GM12864 (cell line): ENCODE data around the gene MED26.
A peak's percentile ranks its signal among the peaks of the same experiment; 100 is the strongest.
"Not testable (repeated sequence)": the region's sequence is repeated elsewhere in the genome, so short reads cannot be mapped to it uniquely, and the experiment has no call there.

Source experiments
- DNase-seq: peaks from one replicate; pipeline ENCODE4 v3.0.0-alpha.2; 2011; ENCODE audit warnings: low read depth
- H3K4me3 ChIP-seq: 2 replicates; pipeline ENCODE4 v1.5.1; 2011; ENCODE audit warnings: mild to moderate bottlenecking, low read depth, low read length, control low read depth
- CTCF ChIP-seq: IDR thresholded peaks from 2 replicates; pipeline ENCODE4 v1.5.1; 2011; ENCODE audit warnings: low read depth, mild to moderate bottlenecking, moderate library complexity, low read length, control low read depth, inconsistent platforms; ENCODE audit errors: missing control alignments

Gene MED26

DNA sequence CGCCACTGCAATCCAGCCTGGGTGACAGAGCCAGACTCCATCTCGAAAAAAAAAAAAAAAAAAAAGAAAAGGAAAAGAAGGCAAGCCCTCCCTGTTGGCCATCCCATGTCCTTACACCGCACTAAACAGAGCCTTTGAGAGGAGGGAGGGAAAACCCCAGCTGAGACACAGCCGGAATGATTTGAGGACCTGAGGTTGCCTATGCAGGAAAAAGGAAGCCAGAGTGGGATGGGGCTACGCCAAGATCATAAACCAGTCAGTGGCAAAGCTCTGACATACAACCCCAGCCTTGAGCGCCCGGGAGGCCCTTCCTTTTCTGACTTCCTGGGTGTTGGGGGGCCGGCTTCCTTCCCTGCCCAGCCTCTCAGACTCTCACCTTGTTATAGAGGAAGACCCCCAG, 73.2 kb downstream of the MED26 start:
- H3K4me3 ChIP-seq: no peak overlapping the region
- DNase-seq: no peak
- no peak for TF ChIP-seq CTCF

GRCh38 chr19:16551902-16552301, 76.1 kb downstream of the MED26 start:
- not testable (repeated sequence) for DNase-seq, H3K4me3 ChIP-seq

DNA sequence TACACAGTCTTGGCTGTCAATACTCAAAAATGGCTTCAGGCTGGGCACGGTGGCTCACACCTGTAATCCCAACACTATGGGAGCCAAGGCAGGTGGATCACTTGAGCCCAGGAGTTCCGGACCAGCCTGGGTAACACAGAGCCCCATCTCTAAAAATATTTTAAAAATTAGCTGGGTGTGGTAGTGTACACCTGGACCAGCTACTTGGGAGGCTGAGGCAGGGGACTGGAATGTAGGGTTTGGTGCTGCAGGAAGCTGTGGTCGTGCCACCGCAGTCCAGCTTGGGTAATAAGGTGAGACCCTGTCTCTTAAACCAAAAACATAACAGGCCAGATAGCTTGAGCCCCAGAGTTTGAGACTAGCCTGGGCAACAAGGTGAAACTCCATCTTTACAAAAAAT, 79.0 kb downstream of the MED26 start:
- no peak overlapping the region for H3K4me3 ChIP-seq
- no peak for TF ChIP-seq CTCF
- no peak for DNase-seq

DNA sequence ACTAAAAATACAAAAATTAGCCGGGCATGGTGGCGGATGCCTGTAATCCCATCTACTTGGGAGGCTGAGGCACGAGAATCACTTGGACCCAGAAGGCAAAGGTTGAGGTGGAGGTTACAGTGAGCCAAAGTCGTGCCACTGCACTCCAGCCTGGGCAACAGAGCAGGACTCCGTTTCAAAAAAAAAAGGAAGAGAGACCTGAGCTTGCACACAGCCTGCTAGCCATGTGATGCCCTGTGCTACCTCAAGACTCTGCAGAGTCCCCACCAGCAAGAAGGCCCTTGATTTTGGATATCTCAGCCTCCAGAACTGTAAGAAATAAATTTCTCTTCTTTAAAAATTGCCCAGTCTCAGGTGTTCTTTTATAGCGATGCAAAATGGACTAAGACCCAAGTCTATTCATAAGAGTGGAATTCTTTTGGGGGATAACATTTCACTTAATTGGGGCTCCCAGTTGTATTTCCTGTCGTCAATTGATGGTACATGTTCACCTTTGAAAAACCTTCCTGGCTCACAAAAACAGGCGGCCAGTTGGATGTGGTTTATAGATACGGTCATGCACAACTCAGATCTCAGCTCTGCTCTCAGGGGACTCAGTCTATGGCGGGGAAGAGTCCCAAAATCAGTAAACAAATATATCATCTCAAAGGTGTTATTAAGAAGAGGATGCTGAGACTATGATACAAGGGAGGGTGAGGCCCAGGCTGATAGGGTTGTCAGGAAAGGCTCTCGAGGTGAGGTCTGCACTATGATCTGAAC, 83.4 kb downstream of the MED26 start:
- no peak overlapping the region; the same call in 1 of the 2 replicates for H3K4me3 ChIP-seq
- TF ChIP-seq CTCF: no peak
- no peak for DNase-seq

DNA sequence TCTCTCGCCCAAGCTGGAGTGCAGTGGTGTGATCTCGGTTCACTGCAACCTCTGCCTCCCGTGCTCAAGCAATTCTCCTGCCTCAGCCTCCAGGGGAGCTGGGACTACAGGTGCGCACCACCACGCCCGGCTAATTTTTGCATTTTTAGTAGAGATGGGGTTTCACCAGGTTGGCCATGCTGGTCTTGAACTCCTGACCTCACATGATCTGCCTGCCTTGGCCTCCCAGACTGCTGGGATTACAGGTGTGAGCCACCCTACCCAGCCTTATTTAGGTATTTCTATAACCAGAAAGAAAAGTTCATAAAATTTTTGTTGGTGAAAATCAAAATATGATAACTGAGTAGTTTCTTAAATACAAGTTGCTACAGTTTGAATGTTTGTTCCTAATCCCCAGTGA, 84.3 kb downstream of the MED26 start:
- not testable (repeated sequence) for DNase-seq
- H3K4me3 ChIP-seq: peak overlapping the region; percentile 77; the same call in 1 of the 2 replicates

DNA sequence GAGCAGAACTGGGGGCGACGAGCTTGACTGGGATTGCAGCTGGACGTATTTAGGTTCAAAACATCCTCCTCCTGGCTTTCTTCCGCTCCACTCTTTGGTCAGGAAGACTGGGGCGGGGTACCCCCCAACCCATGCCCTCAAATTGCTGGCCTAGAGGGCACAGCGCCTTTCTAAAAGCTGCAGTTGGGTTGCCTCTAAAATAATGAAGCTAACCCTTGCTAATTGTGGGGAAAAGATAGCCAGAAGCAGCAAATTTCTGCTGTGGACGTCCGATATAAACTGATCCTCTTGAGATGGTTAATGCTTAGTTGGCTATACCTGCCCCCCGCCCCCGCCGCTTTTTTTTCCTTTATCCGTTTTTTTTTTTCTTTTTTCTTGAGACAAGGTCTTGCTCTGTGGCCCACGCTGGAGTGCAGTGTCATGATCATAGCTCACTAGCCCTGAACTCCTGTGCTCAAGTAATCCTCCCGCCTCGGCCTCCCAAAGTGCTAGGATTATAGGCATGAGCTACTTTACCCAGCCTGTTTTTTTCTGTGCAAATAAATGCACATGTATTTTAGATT, 85.0 kb downstream of the MED26 start:
- DNase-seq: no peak
- H3K4me3 ChIP-seq: peak overlapping the region; percentile 77
- no peak for TF ChIP-seq CTCF

- peak within 1 kb of the TSS; percentile 77 for H3K4me3 ChIP-seq
- peak; percentile 76 for DNase-seq
- TF ChIP-seq CTCF: no peak
These were observed 85.7 kb downstream of the MED26 start, which contains the start of gene CHERP for GRCh38 chr19:16542045-16542909. Gene CHERP (minus strand): TSS chr19:16542437. CDS start chr19:16542378, 59 bp downstream.
